Measurements from ENCODE around the gene BEND3. TPM values are rescaled to one million over a fixed set of nuclear protein-coding genes. Genes with fewer than 3 reads are reported as not detected.
"Not testable (repeated sequence)": the region's sequence is repeated elsewhere in the genome, so short reads cannot be mapped to it uniquely, and the experiment has no call there.

The BEND3 gene
- polyA plus RNA-seq, 2 of the 4 experiments (the other 2 are of a cell fraction) = 2.2 to 2.3 TPM

- H3K4me3 ChIP-seq = no peak overlapping the region
- TF ChIP-seq CBX2 (IDR thresholded peaks at IDR 0.05; ENCODE audit: borderline replicate concordance, low read depth) (no peak), RAD21 (conservative IDR thresholded peaks at IDR 0.05 in 1 of 2, IDR thresholded peaks at IDR 0.05 in 1 of 2) (no peak), TP53 (CRISPR knock-in tag; IDR thresholded peaks at IDR 0.05) (no peak), EHF (CRISPR knock-in tag; IDR thresholded peaks at IDR 0.05) (no peak), CHD2 (IDR thresholded peaks at IDR 0.05; ENCODE audit: low read length, partially characterized antibody) (no peak), PHF8 (IDR thresholded peaks at IDR 0.05; ENCODE audit: borderline replicate concordance, low read depth) (no peak), BHLHE40 (IDR thresholded peaks at IDR 0.05; ENCODE audit: low read depth, low read length) (no peak), ESRRA (IDR thresholded peaks at IDR 0.05; ENCODE audit: borderline replicate concordance, low read length) (no peak), EP300 (IDR thresholded peaks at IDR 0.05) (no peak), HMGXB4 (CRISPR knock-in tag; IDR thresholded peaks at IDR 0.05; ENCODE audit: borderline replicate concordance) (no peak), MAZ (IDR thresholded peaks at IDR 0.05; ENCODE audit: borderline replicate concordance, low read depth, low read length) (no peak), KDM1A (IDR thresholded peaks at IDR 0.05; ENCODE audit: low read depth) (no peak), MYC (IDR thresholded peaks at IDR 0.05; ENCODE audit: borderline replicate concordance, low read length) (no peak), MAFK (IDR thresholded peaks at IDR 0.05; ENCODE audit: partially characterized antibody) (no peak), CEBPB (IDR thresholded peaks at IDR 0.05) (no peak), HDAC2 (IDR thresholded peaks at IDR 0.05) (no peak)
- H3K27ac ChIP-seq = no peak overlapping the region
- DNase-seq (ENCODE audit: low read depth in 1 of 2, low spot score in 1 of 2) (no peak), FAIRE-seq (no peak), ATAC-seq (no peak)
- no peaks in the 10 kb centered on the region; the same call in 2 of the 3 replicates for H3K4me1 ChIP-seq
- no peaks in the 10 kb centered on the region for H3K9me3 ChIP-seq
- H3K4me2 ChIP-seq = no peak overlapping the region
- POLR2A ChIA-PET = no interaction called here
- CTCF ChIA-PET = no interaction called here
- WGBS (ENCODE audit: missing lambda C conversion rate) = 81% methylated on average over 1 of the region's 1 CpG
Observed at GRCh38 chr6:107021446-107022185, 93.7 kb downstream of the BEND3 start.

GRCh38 chr6:107020239-107020638, 95.1 kb downstream of the BEND3 start:
- no peaks in the 10 kb centered on the region; the same call in 2 of the 3 replicates for H3K4me1 ChIP-seq
- FAIRE-seq = no peak
- ATAC-seq = no peak
- ChIA-PET POLR2A (no interaction called here), CTCF (no interaction called here)
- no peak overlapping the region for H3K4me2 ChIP-seq
- no peak for TF ChIP-seq SMC3 (IDR thresholded peaks at IDR 0.05)
- no peak for TF ChIP-seq TFCP2L1 (CRISPR knock-in tag; IDR thresholded peaks at IDR 0.05)
- TF ChIP-seq NPAS2 (CRISPR knock-in tag; IDR thresholded peaks at IDR 0.05; ENCODE audit: borderline replicate concordance) = no peak
- no peak for TF ChIP-seq FOSB (CRISPR knock-in tag; IDR thresholded peaks at IDR 0.05)
- no peak overlapping the region for H3K4me3 ChIP-seq
- no peak for DNase-seq (ENCODE audit: low read depth in 1 of 2, low spot score in 1 of 2)
- H3K27ac ChIP-seq = no peak overlapping the region
- no peaks in the 10 kb centered on the region for H3K9me3 ChIP-seq
- 74% methylated on average over 4 of the region's 4 CpGs for WGBS (ENCODE audit: missing lambda C conversion rate)

- ATAC-seq; POLR2A ChIA-PET; H3K9me3 ChIP-seq; CTCF ChIA-PET; H3K4me1 ChIP-seq; FAIRE-seq; H3K4me3 ChIP-seq; DNase-seq (ENCODE audit: low read depth in 1 of 2, low spot score in 1 of 2); H3K27ac ChIP-seq; H3K4me2 ChIP-seq: not testable (repeated sequence)
- 68% methylated on average over 3 of the region's 8 CpGs for WGBS (ENCODE audit: missing lambda C conversion rate)
Observed at GRCh38 chr6:107019628-107020027, 95.7 kb downstream of the BEND3 start.

- H3K9me3 ChIP-seq = no peaks in the 10 kb centered on the region
- H3K4me3 ChIP-seq = no peak overlapping the region
- ATAC-seq (no peak), DNase-seq (ENCODE audit: low read depth in 1 of 2, low spot score in 1 of 2) (no peak), FAIRE-seq (no peak)
- ChIA-PET CTCF (no interaction called here), POLR2A (no interaction called here)
- no peak overlapping the region for H3K4me2 ChIP-seq
- TF ChIP-seq PBX3 (IDR thresholded peaks at IDR 0.05) = no peak
- TF ChIP-seq CBX2 (IDR thresholded peaks at IDR 0.05; ENCODE audit: borderline replicate concordance, low read depth) = no peak
- no peak for TF ChIP-seq BCL3 (IDR thresholded peaks at IDR 0.05)
- no peak for TF ChIP-seq BHLHE40 (IDR thresholded peaks at IDR 0.05; ENCODE audit: low read depth, low read length)
- no peaks in the 10 kb centered on the region; the same call in 2 of the 3 replicates for H3K4me1 ChIP-seq
- 81% methylated on average over 5 of the region's 5 CpGs for WGBS (ENCODE audit: missing lambda C conversion rate)
- H3K27ac ChIP-seq = no peak overlapping the region
Observed at GRCh38 chr6:107019047-107019446, 96.3 kb downstream of the BEND3 start.
